ENCODE data around the gene PCED1B.

DNA sequence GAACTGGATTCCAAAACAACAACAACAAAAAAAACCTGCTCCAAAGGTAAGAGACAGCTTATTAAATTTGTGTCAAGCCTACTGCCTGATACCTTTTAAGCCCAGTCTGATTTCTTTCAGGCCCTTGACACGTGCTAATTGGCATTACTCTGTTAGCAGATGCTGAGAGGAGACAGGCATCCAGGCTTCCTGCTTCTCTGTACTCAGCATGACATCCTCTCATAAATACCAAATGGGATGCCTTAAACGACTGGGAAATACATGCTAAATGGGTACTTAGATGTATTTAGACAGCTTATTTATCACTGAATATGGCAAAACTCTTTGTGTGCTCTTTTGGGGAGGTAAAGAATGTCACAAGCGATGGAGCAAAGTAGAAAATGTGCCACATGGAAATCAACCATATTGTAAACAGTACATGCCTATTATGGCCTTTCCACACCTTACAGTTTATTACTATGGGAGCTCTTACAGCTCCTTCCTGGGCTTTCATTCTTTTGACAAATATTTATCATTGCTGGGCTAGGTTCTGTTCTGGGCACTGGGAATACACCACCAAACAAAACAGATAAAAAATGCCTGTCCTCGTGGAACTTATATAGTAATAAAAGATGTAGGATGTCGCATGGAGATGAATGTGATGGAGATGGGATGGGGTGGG is 11.5 kb upstream of the PCED1B start:
- TF ChIP-seq CTCF (IDR thresholded peaks at IDR 0.05), result no peak
- no peak for TF ChIP-seq POLR2A (IDR thresholded peaks at IDR 0.05)
- no peak for TF ChIP-seq POLR2AphosphoS5 (IDR thresholded peaks at IDR 0.05)
